SK-N-SH (cell line): ENCODE results near the gene PPRC1.

Source experiments
- CTCF ChIP-seq: fragments of 200-600 bp; sonication (generic); IDR thresholded peaks from 2 replicates; pipeline ENCODE4 v1.6.1; 2017; ENCODE audit warnings: antibody characterized with exemption, mild to moderate bottlenecking, moderate library complexity
- EZH2phosphoT487 ChIP-seq: fragments of 200-600 bp; sonication (generic); IDR thresholded peaks from 2 replicates; pipeline ENCODE4 v1.6.1; 2017; ENCODE audit warnings: low read depth, mixed run types, mild to moderate bottlenecking, antibody characterized with exemption, moderate library complexity, borderline replicate concordance
- FOXM1 ChIP-seq: IDR thresholded peaks from 2 replicates; pipeline ENCODE4 v1.4.0; 2012; ENCODE audit warnings: low read depth, mild to moderate bottlenecking
- NFIC ChIP-seq: IDR thresholded peaks from 2 replicates; pipeline ENCODE4 v1.4.0; 2012; ENCODE audit warnings: borderline replicate concordance
- POLR2AphosphoS5 ChIP-seq: IDR thresholded peaks from 2 replicates; pipeline ENCODE4 v1.6.1; 2012; ENCODE audit warnings: low read depth, low read length
- RCOR1 ChIP-seq: fragments of 150-350 bp; IDR thresholded peaks from 2 replicates; pipeline ENCODE4 v1.6.1; 2017; ENCODE audit warnings: antibody characterized with exemption, low read length
- REST ChIP-seq: IDR thresholded peaks from 2 replicates; pipeline ENCODE4 v1.6.1; 2012; ENCODE audit warnings: mild to moderate bottlenecking, low read depth, low read length, moderate library complexity
- USF1 ChIP-seq: IDR thresholded peaks from 2 replicates; pipeline ENCODE4 v1.4.0; 2012; ENCODE audit warnings: low read depth, borderline replicate concordance

GRCh38 chr10:102114861-102115618 is 17.8 kb upstream of the PPRC1 start:
- TF ChIP-seq CTCF (no peak), EZH2phosphoT487 (no peak), USF1 (no peak), RCOR1 (no peak), REST (no peak), FOXM1 (no peak), NFIC (no peak), POLR2AphosphoS5 (peak; percentile 93)
